Measurements from ENCODE around the gene CCDC33.

CCDC33 gene

GRCh38 chr15:74277242-74277810, 41.2 kb downstream of the CCDC33 start:
- H3K27ac ChIP-seq = no peak overlapping the region
- H3K36me3 ChIP-seq (ENCODE audit: control insufficient read depth, insufficient read depth, low read length) = no peaks in the 10 kb centered on the region
- no peak overlapping the region for H3K4me2 ChIP-seq (ENCODE audit: low read length)
- H3K4me1 ChIP-seq = no peaks in the 10 kb centered on the region
- no peaks in the 10 kb centered on the region for H3K9me3 ChIP-seq (ENCODE audit: control insufficient read depth, low read length)
- no peak overlapping the region for H3K4me3 ChIP-seq (ENCODE audit: low read depth, low read length)
- TF ChIP-seq CTCF (IDR thresholded peaks at IDR 0.05) = no peak
- H3K9ac ChIP-seq = no peak overlapping the region
- H3K27me3 ChIP-seq (ENCODE audit: control insufficient read depth, insufficient read depth, low read length) = no peaks in the 10 kb centered on the region
- H2AFZ ChIP-seq = no peak overlapping the region
- H3K79me2 ChIP-seq = no peaks in the 10 kb centered on the region

GRCh38 chr15:74278207-74278606, 42.1 kb downstream of the CCDC33 start:
- H3K4me3 ChIP-seq (ENCODE audit: low read depth, low read length) = no peak overlapping the region
- H3K36me3 ChIP-seq (ENCODE audit: control insufficient read depth, insufficient read depth, low read length) = no peaks in the 10 kb centered on the region
- H3K4me2 ChIP-seq (ENCODE audit: low read length) = no peak overlapping the region
- no peak for TF ChIP-seq CTCF (IDR thresholded peaks at IDR 0.05)
- no peaks in the 10 kb centered on the region for H3K27me3 ChIP-seq (ENCODE audit: control insufficient read depth, insufficient read depth, low read length)
- no peaks in the 10 kb centered on the region for H3K79me2 ChIP-seq
- no peak overlapping the region for H3K9ac ChIP-seq
- no peaks in the 10 kb centered on the region for H3K4me1 ChIP-seq
- H2AFZ ChIP-seq = no peak overlapping the region
- no peak overlapping the region for H3K27ac ChIP-seq
- no peaks in the 10 kb centered on the region for H3K9me3 ChIP-seq (ENCODE audit: control insufficient read depth, low read length)

- Histone ChIP-seq H3K79me2 (no peaks in the 10 kb centered on the region), H3K9ac (no peak overlapping the region), H2AFZ (no peak overlapping the region), H3K27ac (no peak overlapping the region), H3K4me3 (ENCODE audit: low read depth, low read length) (no peak overlapping the region), H3K4me2 (ENCODE audit: low read length) (no peak overlapping the region), H3K4me1 (no peaks in the 10 kb centered on the region), H3K27me3 (ENCODE audit: control insufficient read depth, insufficient read depth, low read length) (no peaks in the 10 kb centered on the region), H3K9me3 (ENCODE audit: control insufficient read depth, low read length) (no peaks in the 10 kb centered on the region), H3K36me3 (ENCODE audit: control insufficient read depth, insufficient read depth, low read length) (no peaks in the 10 kb centered on the region)
- TF ChIP-seq CTCF (IDR thresholded peaks at IDR 0.05) = no peak
Measured at GRCh38 chr15:74281147-74282133, 45.3 kb downstream of the CCDC33 start.

- Histone ChIP-seq H3K36me3 (ENCODE audit: control insufficient read depth, insufficient read depth, low read length) (no peaks in the 10 kb centered on the region), H3K79me2 (no peaks in the 10 kb centered on the region), H2AFZ (no peak overlapping the region), H3K9me3 (ENCODE audit: control insufficient read depth, low read length) (no peaks in the 10 kb centered on the region), H3K4me1 (no peaks in the 10 kb centered on the region), H3K4me2 (ENCODE audit: low read length) (no peak overlapping the region), H3K4me3 (ENCODE audit: low read depth, low read length) (no peak overlapping the region), H3K27ac (no peak overlapping the region), H3K9ac (no peak overlapping the region), H3K27me3 (ENCODE audit: control insufficient read depth, insufficient read depth, low read length) (no peaks in the 10 kb centered on the region)
- no peak for TF ChIP-seq CTCF (IDR thresholded peaks at IDR 0.05)
Measured at GRCh38 chr15:74283368-74283767, 47.2 kb downstream of the CCDC33 start.

Data from parathyroid adenoma (tissue), 2 donors.